GM12865 (cell line): ENCODE data around the gene EVI5.

Source experiments
- DNase-seq: peaks from one replicate; pipeline ENCODE4 v3.0.0; 2010; ENCODE audit warnings: low read depth
- H3K4me3 ChIP-seq: 2 replicates; pipeline ENCODE4 v1.5.1; 2011; ENCODE audit warnings: mild to moderate bottlenecking, low read depth, low read length, control low read depth
- TF ChIP-seq, protein P1 (sequence below): IDR thresholded peaks from 2 replicates; pipeline ENCODE4 v1.5.1; 2011; ENCODE audit warnings: low read length, control low read depth, low read depth, inconsistent platforms; ENCODE audit not compliant: insufficient read depth; ENCODE audit errors: missing control alignments

Gene EVI5

GRCh38 chr1:92459871-92460320, 325.0 kb downstream of the EVI5 start:
- TF ChIP-seq, protein P1, sequence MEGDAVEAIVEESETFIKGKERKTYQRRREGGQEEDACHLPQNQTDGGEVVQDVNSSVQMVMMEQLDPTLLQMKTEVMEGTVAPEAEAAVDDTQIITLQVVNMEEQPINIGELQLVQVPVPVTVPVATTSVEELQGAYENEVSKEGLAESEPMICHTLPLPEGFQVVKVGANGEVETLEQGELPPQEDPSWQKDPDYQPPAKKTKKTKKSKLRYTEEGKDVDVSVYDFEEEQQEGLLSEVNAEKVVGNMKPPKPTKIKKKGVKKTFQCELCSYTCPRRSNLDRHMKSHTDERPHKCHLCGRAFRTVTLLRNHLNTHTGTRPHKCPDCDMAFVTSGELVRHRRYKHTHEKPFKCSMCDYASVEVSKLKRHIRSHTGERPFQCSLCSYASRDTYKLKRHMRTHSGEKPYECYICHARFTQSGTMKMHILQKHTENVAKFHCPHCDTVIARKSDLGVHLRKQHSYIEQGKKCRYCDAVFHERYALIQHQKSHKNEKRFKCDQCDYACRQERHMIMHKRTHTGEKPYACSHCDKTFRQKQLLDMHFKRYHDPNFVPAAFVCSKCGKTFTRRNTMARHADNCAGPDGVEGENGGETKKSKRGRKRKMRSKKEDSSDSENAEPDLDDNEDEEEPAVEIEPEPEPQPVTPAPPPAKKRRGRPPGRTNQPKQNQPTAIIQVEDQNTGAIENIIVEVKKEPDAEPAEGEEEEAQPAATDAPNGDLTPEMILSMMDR: no peak

More at GRCh38 chr1:92459871-92460320, 325.0 kb downstream of the EVI5 start:
- no peak overlapping the region for H3K4me3 ChIP-seq
- DNase-seq: no peak
